IPS-20b (cell line): Measurements from ENCODE around the gene GRIN1.

Experiments used
- H3K27ac ChIP-seq: one replicate; pipeline ENCODE4 v1.5.1; 2013; ENCODE audit warnings: low read length
- H3K27me3 ChIP-seq: 2 replicates; pipeline ENCODE4 v1.6.1; 2013; ENCODE audit warnings: mild to moderate bottlenecking, low read length, inconsistent platforms; ENCODE audit not compliant: insufficient read depth
- H3K36me3 ChIP-seq: 2 replicates; pipeline ENCODE4 v1.6.1; 2013; ENCODE audit warnings: low read depth, mild to moderate bottlenecking, inconsistent platforms, low read length, moderate library complexity; ENCODE audit not compliant: insufficient read depth
- H3K4me1 ChIP-seq: 2 replicates; pipeline ENCODE4 v1.6.1; 2013; ENCODE audit warnings: mild to moderate bottlenecking, control low read depth, inconsistent platforms, low read length, moderate library complexity; ENCODE audit not compliant: insufficient read depth
- H3K4me3 ChIP-seq: 2 replicates; pipeline ENCODE4 v1.5.1; 2013; ENCODE audit warnings: mild to moderate bottlenecking, low read length, inconsistent platforms
- H3K9ac ChIP-seq: 2 replicates; pipeline ENCODE4 v1.6.1; 2013; ENCODE audit warnings: low read depth, mild to moderate bottlenecking, inconsistent platforms, low read length, moderate library complexity
- H3K9me3 ChIP-seq: 2 replicates; pipeline ENCODE4 v1.6.1; 2013; ENCODE audit warnings: mild to moderate bottlenecking, low read depth, low read length, inconsistent platforms; ENCODE audit not compliant: insufficient read depth

GRIN1 gene

DNA sequence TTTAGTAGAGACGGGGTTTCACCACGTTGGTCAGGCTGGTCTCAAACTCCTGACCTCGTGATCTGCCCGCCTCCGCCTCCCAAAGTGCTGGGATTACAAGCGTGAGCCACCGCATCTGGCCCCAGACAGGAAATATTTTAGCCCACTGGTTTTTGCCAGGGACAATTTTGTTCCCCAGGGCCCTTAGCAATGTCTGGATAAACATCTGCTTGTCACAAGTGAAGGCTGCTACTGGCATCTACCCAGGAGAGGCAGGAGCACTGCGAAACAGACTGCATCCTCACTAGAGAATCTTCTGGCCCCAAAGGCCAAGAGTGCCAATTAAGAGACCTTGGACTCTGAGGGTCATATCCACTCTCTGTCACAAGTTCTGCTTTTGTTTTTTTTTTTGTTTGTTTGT, 64.0 kb downstream of the GRIN1 start:
- H3K27me3 ChIP-seq = no peaks in the 10 kb centered on the region
- H3K4me1 ChIP-seq = peaks cover 9% of the 10 kb centered on the region

GRCh38 chr9:137204731-137205125, 65.8 kb downstream of the GRIN1 start:
- Histone ChIP-seq H3K4me1 (peaks cover 9% of the 10 kb centered on the region), H3K9ac (peak overlapping the region; percentile 98; the same call in 1 of the 2 replicates), H3K36me3 (peaks cover 20% of the 10 kb centered on the region; the same call in 1 of the 2 replicates), H3K27me3 (no peaks in the 10 kb centered on the region), H3K9me3 (no peaks in the 10 kb centered on the region), H3K4me3 (peak overlapping the region; percentile 99), H3K27ac (no peak overlapping the region)

More for the DNA sequence above, 64.0 kb downstream of the GRIN1 start:
- Histone ChIP-seq H3K4me3 (no peak overlapping the region), H3K27ac (no peak overlapping the region), H3K36me3 (peaks cover 10% of the 10 kb centered on the region; the same call in 1 of the 2 replicates), H3K9ac (no peak overlapping the region), H3K9me3 (no peaks in the 10 kb centered on the region)

- Histone ChIP-seq H3K27ac (no peak within 1 kb of the TSS), H3K9ac (peak within 1 kb of the TSS; percentile 98), H3K27me3 (no peaks in the 10 kb centered on the region), H3K9me3 (no peaks in the 10 kb centered on the region), H3K4me3 (peak within 1 kb of the TSS; percentile 99), H3K4me1 (peaks cover 9% of the 10 kb centered on the region), H3K36me3 (peaks cover 20% of the 10 kb centered on the region; the same call in 1 of the 2 replicates)
Measured at GRCh38 chr9:137205126-137206069, 66.4 kb downstream of the GRIN1 start, which contains the start of the genes NDOR1 and TMEM203. Gene NDOR1, plus strand, starts transcription at chr9:137205700. Its CDS starts 78 bp downstream, at chr9:137205778. Gene TMEM203, minus strand, starts transcription at chr9:137205648. Its CDS starts 234 bp downstream, at chr9:137205414.

DNA sequence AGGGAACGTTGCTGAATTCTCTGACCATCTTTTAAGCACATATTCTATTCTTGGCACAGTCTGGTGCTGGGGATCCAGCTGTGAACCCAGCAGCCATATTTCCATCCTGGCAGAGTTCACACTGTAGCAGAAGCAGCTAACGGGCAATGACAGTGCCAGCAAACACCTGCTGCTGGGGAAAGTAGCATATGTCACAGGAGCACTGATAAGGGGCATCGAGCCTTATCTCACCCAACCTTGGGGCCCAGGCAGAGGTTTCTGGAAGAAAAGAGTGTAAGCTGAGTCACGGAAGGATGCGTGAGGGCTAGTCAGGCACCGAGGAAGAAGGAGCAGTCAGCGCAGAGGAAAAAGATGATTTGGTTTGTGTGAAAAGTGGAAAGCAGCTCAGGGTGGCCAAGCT, 67.6 kb downstream of the GRIN1 start:
- Histone ChIP-seq H3K27ac (no peak overlapping the region), H3K4me1 (peaks cover 9% of the 10 kb centered on the region), H3K4me3 (peak overlapping the region; percentile 99), H3K9me3 (no peaks in the 10 kb centered on the region), H3K36me3 (peaks cover 20% of the 10 kb centered on the region; the same call in 1 of the 2 replicates), H3K27me3 (no peaks in the 10 kb centered on the region), H3K9ac (peak overlapping the region; percentile 98; the same call in 1 of the 2 replicates)

- Histone ChIP-seq H3K9ac (no peak overlapping the region), H3K4me3 (no peak overlapping the region), H3K36me3 (peaks cover 37% of the 10 kb centered on the region), H3K9me3 (no peaks in the 10 kb centered on the region), H3K27me3 (no peaks in the 10 kb centered on the region), H3K4me1 (peaks cover 2% of the 10 kb centered on the region), H3K27ac (no peak overlapping the region)
Measured at GRCh38 chr9:137211532-137211931, 72.6 kb downstream of the GRIN1 start.

GRCh38 chr9:137212520-137212919, 73.6 kb downstream of the GRIN1 start:
- H3K27me3 ChIP-seq = no peaks in the 10 kb centered on the region
- H3K9ac ChIP-seq = no peak overlapping the region
- H3K4me3 ChIP-seq = no peak overlapping the region
- H3K27ac ChIP-seq = no peak overlapping the region
- H3K36me3 ChIP-seq = peaks cover 32% of the 10 kb centered on the region
- no peaks in the 10 kb centered on the region for H3K9me3 ChIP-seq
- no peaks in the 10 kb centered on the region for H3K4me1 ChIP-seq

DNA sequence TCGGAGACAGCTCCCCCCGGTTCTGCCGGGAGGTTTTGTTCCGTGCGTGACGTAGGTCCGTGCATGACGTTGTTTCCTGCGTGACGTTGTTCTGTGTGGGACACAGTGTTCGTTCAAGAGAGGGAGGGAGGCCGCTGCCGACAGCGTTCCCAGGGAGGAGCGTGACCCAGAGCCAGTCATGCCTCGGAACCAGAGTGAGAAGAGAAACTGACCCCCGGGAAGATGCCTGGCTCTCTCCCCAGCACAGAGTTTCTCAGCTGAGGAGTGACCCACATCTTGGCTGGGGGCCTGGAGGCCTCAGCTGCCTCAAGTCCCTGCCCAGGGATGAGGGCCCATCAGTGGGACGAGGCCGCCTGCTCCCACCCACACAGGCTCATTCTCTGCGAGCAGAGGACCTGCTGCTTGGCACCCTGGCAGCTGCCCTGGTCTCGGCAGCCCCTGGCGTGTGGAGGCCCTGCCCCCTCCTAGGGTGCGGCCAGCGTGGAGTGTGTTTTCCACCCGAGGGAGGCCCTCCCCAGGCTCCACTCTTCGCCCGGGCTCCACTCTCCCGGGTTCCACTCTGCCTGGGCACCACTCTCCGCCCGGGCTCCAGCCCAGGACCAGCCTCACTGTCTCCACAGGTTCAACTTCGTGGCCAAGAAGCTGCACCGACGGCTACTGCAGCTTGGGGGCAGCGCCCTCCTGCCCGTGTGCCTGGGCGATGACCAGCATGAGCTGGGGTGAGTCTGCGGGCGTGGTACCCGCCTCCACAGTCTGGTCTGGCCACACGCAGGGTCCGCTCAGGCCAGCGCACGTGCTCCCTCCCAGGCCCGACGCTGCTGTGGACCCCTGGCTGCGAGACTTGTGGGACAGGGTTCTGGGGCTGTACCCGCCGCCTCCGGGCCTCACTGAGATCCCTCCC, 74.5 kb downstream of the GRIN1 start:
- no peak overlapping the region for H3K4me3 ChIP-seq
- H3K36me3 ChIP-seq = peaks cover 29% of the 10 kb centered on the region
- H3K4me1 ChIP-seq = no peaks in the 10 kb centered on the region
- H3K27ac ChIP-seq = no peak overlapping the region
- H3K9me3 ChIP-seq = no peaks in the 10 kb centered on the region
- no peaks in the 10 kb centered on the region for H3K27me3 ChIP-seq
- no peak overlapping the region for H3K9ac ChIP-seq

DNA sequence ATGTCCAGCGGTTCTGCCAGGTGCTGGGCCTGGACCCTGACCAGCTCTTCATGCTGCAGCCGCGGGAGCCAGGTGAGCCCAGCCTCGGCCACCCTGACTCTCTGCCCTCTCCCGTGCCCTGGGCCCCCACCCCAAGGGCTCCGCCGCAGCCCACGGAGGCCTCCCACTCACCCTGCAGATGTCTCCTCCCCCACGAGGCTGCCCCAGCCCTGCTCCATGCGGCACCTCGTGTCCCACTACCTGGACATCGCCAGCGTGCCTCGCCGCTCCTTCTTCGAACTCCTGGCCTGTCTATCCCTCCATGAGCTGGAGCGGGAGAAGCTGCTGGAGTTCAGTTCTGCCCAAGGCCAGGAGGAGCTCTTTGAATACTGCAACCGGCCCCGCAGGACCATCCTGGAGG, 75.7 kb downstream of the GRIN1 start:
- no peaks in the 10 kb centered on the region for H3K27me3 ChIP-seq
- H3K27ac ChIP-seq = no peak overlapping the region
- no peaks in the 10 kb centered on the region for H3K4me1 ChIP-seq
- no peak overlapping the region for H3K9ac ChIP-seq
- H3K9me3 ChIP-seq = no peaks in the 10 kb centered on the region
- H3K4me3 ChIP-seq = no peak overlapping the region
- H3K36me3 ChIP-seq = peaks cover 18% of the 10 kb centered on the region

DNA sequence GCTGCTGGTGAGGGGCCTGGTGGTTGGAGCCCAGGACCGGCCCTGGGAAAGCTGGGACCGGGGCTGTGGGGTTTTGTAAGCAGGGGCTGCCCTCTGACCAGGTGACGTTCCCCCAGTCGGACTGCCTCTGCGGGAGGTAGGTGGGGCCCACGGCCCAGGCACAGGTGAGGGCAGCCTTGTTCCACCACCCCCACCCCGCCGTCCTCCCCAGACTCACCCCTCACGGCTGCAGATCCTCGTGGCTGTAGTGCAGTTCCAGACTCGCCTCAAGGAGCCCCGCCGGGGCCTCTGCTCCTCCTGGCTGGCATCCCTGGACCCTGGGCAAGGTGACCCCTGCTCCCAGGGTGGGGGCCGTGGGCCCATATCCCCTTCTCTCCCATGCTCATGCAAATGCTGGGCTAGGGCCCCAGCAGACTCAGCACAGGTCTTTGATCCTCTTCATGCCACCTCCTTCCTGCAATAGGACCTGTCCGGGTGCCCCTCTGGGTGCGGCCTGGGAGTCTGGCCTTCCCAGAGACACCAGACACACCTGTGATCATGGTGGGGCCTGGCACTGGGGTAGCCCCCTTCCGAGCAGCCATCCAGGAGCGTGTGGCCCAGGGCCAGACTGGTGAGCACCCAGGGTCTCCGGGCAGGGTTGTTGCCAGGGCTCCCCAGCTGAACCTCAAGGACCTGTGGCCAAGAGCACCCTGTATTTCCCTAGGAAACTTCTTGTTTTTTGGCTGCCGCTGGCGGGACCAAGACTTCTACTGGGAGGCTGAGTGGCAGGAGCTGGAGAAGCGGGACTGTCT, 76.4 kb downstream of the GRIN1 start:
- Histone ChIP-seq H3K4me3 (no peak overlapping the region), H3K9me3 (no peaks in the 10 kb centered on the region), H3K9ac (no peak overlapping the region), H3K4me1 (no peaks in the 10 kb centered on the region), H3K36me3 (peaks cover 18% of the 10 kb centered on the region), H3K27me3 (no peaks in the 10 kb centered on the region), H3K27ac (no peak overlapping the region)

DNA sequence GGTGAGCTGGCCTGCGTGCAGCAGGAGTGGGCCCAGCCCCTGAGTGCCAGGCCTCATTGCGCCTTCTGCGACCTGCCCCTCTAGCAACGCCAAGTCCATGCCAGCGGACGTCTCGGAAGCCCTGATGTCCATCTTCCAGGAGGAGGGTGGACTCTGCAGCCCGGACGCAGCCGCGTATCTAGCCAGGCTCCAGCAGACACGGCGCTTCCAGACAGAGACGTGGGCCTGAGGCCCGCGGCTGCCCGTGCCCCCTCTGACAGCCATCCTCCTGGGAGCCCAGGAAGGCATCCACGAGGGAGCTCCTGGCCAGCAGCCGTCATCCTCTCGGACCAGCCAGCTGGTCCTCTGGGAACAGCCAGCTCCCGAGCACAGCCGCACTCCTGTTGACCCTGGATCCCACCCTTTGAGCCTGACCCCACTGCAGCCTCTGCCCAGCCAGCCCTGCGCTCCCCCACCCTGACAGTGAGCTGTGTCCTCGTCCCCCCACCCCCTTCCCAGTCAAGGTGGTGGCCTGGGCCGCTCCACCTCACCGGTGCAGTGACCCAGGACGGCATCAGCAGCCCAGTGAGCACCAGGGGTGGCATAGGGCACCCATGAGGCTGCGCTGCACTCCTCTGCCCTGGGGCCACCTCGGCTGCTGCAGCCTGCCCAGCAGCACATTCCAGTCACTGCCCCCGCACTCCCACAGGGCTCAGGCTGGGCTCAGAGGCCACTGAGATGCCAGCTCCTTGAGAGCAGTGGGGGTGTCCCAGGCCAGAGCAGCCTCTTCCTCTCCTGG, 77.4 kb downstream of the GRIN1 start:
- H3K9me3 ChIP-seq = no peaks in the 10 kb centered on the region
- no peak overlapping the region for H3K4me3 ChIP-seq
- peaks cover 18% of the 10 kb centered on the region for H3K36me3 ChIP-seq
- H3K27me3 ChIP-seq = no peaks in the 10 kb centered on the region
- no peak overlapping the region for H3K27ac ChIP-seq
- no peaks in the 10 kb centered on the region for H3K4me1 ChIP-seq
- no peak overlapping the region for H3K9ac ChIP-seq
